ENCODE results near the gene CAPN14. TPM values are rescaled to one million over a fixed set of nuclear protein-coding genes. Genes with fewer than 3 reads are reported as not detected.

CAPN14 gene
- total RNA-seq, 3 donors from 2014 or later: 0.09 to 0.14 TPM; not detected in 1

DNA sequence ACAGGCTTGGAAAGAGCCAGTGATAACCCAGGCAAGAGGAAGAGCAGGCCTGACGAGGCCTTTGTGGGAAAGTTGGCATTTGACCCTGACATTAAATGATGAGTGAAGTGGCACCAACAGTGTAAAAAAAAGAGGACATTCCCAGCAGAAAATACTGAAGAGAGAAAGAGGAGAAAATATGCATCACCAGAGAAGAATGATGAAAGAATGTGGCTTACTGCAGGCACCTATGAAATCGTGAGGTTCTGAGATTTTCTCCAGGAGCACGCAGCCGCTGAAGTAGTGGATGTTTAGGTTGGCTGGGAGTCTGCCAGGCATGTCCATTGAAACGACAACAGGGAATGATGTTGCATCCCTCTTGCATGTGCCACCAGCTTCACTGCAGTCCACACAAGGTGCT, 30.4 kb upstream of the CAPN14 start:
- H3K4me1 ChIP-seq (ENCODE audit: low read depth): no peaks in the 10 kb centered on the region
- intact Hi-C loops (cut with DNase I, micrococcal nuclease): no loop called here
- no peaks in the 10 kb centered on the region for H3K9me3 ChIP-seq
- ATAC-seq: no peak
- no peaks in the 10 kb centered on the region for H3K36me3 ChIP-seq (ENCODE audit: low read depth)
- TF ChIP-seq, protein P1, sequence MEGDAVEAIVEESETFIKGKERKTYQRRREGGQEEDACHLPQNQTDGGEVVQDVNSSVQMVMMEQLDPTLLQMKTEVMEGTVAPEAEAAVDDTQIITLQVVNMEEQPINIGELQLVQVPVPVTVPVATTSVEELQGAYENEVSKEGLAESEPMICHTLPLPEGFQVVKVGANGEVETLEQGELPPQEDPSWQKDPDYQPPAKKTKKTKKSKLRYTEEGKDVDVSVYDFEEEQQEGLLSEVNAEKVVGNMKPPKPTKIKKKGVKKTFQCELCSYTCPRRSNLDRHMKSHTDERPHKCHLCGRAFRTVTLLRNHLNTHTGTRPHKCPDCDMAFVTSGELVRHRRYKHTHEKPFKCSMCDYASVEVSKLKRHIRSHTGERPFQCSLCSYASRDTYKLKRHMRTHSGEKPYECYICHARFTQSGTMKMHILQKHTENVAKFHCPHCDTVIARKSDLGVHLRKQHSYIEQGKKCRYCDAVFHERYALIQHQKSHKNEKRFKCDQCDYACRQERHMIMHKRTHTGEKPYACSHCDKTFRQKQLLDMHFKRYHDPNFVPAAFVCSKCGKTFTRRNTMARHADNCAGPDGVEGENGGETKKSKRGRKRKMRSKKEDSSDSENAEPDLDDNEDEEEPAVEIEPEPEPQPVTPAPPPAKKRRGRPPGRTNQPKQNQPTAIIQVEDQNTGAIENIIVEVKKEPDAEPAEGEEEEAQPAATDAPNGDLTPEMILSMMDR (IDR thresholded peaks at IDR 0.05): no peak
- no peak overlapping the region for H3K4me3 ChIP-seq
- no peak for DNase-seq

DNA sequence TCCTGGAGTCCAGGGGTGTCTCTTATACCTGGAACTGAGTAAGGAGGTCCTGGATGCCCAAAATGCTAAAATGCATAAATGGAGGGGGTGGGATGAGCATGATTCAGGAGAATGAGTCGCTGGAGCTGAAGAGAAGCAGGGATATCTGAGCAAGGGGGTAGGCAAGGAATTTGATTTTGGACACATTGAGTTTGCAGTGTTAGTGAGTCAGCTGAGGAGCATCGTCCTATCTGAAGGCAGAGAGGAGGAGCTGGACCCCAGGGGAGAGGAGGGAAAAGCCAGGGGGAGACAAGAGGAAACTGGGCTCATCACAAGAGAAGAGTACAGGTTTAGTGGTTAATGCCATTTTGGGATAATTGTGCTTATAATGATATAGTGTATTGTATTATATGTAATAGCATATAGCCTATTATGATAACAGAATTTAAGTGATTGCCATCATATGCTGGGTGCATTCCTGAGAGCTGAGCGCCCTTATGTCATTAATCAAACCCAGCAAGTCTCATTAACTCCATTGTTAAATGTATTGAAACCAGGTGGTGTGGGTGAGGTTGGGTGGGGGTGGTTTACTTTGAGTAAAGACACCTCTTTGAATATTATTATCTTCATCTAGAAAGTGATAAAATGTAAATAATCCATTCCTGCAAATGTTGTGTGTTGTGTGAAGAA, 29.0 kb upstream of the CAPN14 start:
- ATAC-seq (no peak), DNase-seq (no peak)
- Histone ChIP-seq H3K4me3 (no peak overlapping the region), H3K4me1 (ENCODE audit: low read depth) (no peaks in the 10 kb centered on the region), H3K9me3 (no peaks in the 10 kb centered on the region), H3K36me3 (ENCODE audit: low read depth) (no peaks in the 10 kb centered on the region)
- TF ChIP-seq, protein P1 (IDR thresholded peaks at IDR 0.05): no peak
- intact Hi-C loops (cut with DNase I, micrococcal nuclease): no loop called here

DNA sequence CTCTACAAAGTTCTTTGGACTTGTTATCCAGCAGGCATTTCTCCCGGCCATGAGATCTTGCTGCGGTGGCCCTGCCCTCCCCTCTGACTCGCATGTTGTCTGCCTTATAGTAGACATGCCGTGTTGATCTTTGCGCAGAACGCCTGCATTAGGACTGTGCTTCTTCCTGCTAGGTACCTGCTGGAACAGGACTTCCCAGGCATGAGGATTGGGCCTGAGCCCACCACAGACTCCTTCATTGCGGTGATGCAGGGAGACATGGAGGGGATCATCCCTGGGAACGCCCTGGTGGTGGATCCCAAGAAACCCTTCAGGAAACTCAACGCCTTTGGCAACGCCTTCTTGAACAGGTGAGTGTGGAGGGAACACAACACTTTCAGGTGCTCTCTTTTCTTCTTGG, 26.8 kb upstream of the CAPN14 start:
- TF ChIP-seq, protein P1 (IDR thresholded peaks at IDR 0.05): no peak
- intact Hi-C loops (cut with DNase I, micrococcal nuclease): no loop called here
- H3K4me3 ChIP-seq: no peak overlapping the region
- H3K36me3 ChIP-seq (ENCODE audit: low read depth): no peaks in the 10 kb centered on the region
- ATAC-seq (no peak), DNase-seq (no peak)
- H3K4me1 ChIP-seq (ENCODE audit: low read depth): no peaks in the 10 kb centered on the region
- H3K9me3 ChIP-seq: no peaks in the 10 kb centered on the region

DNA sequence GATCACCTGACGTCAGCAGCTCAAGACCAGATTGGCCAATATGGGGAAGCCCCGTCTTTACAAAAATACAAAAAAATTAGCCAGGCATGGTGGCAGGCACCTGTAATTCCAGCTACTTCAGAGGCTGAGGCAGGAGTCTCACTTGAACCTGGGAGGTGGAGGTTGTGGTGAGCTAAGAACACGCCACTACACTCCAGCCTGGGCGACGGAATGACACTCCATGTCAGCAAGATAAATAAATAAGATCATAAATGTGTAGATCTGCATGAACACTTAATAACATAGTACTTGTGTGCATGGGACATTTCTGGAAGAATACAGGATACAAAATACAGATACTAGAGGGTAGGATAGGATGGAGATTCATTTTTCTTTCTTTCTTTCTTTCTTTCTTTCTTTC, 25.7 kb upstream of the CAPN14 start:
- Histone ChIP-seq H3K36me3 (ENCODE audit: low read depth) (no peaks in the 10 kb centered on the region), H3K9me3 (no peaks in the 10 kb centered on the region), H3K4me3 (no peak overlapping the region), H3K4me1 (ENCODE audit: low read depth) (no peaks in the 10 kb centered on the region)
- intact Hi-C loops (cut with DNase I, micrococcal nuclease): no loop called here
- TF ChIP-seq, protein P1 (IDR thresholded peaks at IDR 0.05): no peak
- DNase-seq (no peak), ATAC-seq (no peak)

DNA sequence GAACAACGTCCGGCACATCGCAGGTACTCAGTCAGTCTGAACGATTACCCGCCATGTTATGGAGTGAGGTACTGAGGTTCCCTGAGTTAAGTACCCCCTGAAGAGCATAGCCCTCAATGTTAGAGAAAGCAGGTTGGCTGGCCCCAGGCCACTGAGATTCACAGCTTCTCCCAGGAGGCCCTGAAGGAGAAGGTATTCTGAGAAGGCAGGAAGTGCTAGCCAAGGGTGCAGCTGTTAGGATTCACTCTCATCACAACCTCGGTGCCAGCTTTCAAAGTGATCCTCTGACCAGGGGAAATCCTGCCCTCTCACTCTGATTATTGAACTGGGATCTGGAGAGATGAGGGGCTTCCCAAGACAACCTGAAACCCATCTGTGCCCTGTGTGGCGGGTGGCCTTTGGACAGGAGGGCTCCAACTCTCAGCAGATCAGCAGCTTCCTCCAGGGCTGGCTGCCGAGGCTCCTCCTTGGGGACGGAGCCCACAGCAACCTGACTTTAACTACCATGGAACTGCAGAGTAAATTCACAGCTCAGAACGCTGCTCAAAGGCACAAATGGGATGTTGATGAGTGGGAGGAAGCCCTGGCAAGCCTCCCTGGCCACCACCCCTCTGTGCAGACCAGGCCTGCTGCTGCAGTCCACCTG, 24.4 kb upstream of the CAPN14 start:
- TF ChIP-seq, protein P1 (IDR thresholded peaks at IDR 0.05): no peak
- no peaks in the 10 kb centered on the region for H3K4me1 ChIP-seq (ENCODE audit: low read depth)
- ATAC-seq (no peak), DNase-seq (no peak)
- intact Hi-C loops (cut with DNase I, micrococcal nuclease): no loop called here
- no peaks in the 10 kb centered on the region for H3K36me3 ChIP-seq (ENCODE audit: low read depth)
- no peak overlapping the region for H3K4me3 ChIP-seq
- no peaks in the 10 kb centered on the region for H3K9me3 ChIP-seq
